PC-9 (cell line): Measurements from ENCODE around the gene SEPTIN6.

Experiments
- EZH2 ChIP-seq: fragments of 200-600 bp; sonication (generic); IDR thresholded peaks from 2 replicates; pipeline ENCODE4 v1.8.0; 2017; ENCODE audit warnings: antibody characterized with exemption, low read depth
- TF ChIP-seq, protein P1 (sequence below): fragments of 200-600 bp; sonication (generic); conservative IDR thresholded peaks from 2 replicates; pipeline ENCODE4 v1.6.1; 2017; ENCODE audit warnings: mixed run types, antibody characterized with exemption, mild to moderate bottlenecking, moderate library complexity

DNA sequence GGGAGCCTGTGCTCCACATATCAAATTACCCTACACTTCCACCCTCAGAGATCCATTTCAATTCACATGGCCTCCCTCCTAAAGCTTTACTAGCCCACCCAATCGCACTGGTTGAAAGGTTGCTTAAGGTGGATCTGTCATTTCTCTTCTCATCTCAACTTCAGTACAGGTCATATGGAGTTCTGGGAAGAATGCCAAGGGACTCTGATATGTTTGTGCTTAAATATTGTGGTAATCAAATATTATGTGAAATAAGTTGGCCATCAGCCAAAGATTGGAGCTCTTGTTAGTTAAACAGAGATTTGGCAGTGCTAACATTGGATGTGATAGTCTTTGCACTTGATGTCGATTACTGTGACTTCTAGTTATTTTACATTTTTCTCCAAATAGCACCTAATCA is 20.5 kb downstream of the SEPTIN6 start:
- TF ChIP-seq, protein P1, sequence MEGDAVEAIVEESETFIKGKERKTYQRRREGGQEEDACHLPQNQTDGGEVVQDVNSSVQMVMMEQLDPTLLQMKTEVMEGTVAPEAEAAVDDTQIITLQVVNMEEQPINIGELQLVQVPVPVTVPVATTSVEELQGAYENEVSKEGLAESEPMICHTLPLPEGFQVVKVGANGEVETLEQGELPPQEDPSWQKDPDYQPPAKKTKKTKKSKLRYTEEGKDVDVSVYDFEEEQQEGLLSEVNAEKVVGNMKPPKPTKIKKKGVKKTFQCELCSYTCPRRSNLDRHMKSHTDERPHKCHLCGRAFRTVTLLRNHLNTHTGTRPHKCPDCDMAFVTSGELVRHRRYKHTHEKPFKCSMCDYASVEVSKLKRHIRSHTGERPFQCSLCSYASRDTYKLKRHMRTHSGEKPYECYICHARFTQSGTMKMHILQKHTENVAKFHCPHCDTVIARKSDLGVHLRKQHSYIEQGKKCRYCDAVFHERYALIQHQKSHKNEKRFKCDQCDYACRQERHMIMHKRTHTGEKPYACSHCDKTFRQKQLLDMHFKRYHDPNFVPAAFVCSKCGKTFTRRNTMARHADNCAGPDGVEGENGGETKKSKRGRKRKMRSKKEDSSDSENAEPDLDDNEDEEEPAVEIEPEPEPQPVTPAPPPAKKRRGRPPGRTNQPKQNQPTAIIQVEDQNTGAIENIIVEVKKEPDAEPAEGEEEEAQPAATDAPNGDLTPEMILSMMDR = no peak
- no peak for TF ChIP-seq EZH2
